Keratinocyte (primary cell): Measurements from ENCODE around the gene SCUBE2.

Experiments
- CTCF ChIP-seq, 3 experiments: IDR thresholded peaks in 1 of 3; conservative IDR thresholded peaks in 1 of 3; optimal IDR thresholded peaks in 1 of 3; 2 replicates in 2 of 3; 3 replicates in 1 of 3; pipeline versions ENCODE3 to v1.5.1; 2011; ENCODE audit warnings: low read length in 3 of 3, mild to moderate bottlenecking in 3 of 3, moderate library complexity in 2 of 3, control low read depth in 1 of 3, inconsistent platforms in 1 of 3; ENCODE audit not compliant: insufficient read depth in 2 of 3; ENCODE audit errors: extremely low read depth in 1 of 3
- EZH2 ChIP-seq: IDR thresholded peaks from one replicate; pipeline ENCODE4 v1.6.1; 2012; ENCODE audit warnings: inconsistent platforms, mild to moderate bottlenecking, low read length, moderate library complexity

GRCh38 chr11:9066433-9066925 lies 24.9 kb downstream of the SCUBE2 start:
- TF ChIP-seq EZH2 (no peak), CTCF (optimal IDR thresholded peaks at IDR 0.05 in 1 of 3, IDR thresholded peaks at IDR 0.05 in 1 of 3, conservative IDR thresholded peaks at IDR 0.05 in 1 of 3; ENCODE audit: extremely low read depth in 1 of 3, insufficient read depth in 2 of 3, low read length in 3 of 3) (no peak)
